ENCODE measurements around the gene DRD4.

DRD4 gene

DNA sequence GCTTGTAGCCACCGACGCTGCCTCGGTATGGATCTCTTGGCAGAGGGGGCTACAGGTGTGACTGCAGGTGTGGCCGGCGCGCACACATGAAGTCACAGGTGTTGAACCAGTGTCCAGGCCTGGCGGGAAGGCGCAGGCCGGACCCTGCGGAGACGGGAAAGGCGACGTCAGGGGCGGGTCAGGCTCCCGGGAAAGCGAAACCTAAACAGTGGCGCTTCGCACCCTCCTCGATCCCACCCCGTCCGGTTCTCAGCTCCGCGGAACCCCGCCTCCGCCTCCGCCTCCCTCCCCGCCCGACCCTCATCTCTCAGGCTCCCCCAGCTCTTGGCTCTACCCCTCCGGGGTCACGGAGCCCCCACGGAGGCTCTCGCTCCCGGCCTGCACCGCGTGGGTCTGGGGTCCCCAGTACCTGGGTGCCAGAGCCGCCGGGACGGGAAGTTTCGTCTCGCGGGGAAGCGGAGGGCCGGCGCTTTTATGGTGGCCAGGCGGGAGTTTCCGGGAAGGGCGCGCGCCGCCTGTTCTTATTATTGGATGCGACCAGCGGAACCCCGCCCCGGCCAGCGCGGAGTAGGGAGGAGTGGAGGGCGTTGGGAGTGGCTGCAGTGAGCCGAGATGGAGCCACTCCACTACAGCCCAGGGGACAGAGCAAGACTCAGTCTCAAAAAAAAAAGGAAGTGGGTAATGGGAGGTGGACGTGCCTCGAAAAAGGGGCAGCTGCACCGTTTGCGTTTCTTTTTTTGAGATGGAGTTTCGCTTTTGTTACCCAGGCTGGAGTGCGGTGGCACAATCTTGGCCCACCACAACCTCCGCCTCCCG is 21.4 kb upstream of the DRD4 start, which contains the start of gene IRF7:
TSS of gene IRF7 (minus strand) at position 447 of the 816 bp plus-strand sequence. CDS start 586 bp downstream, outside the sequence.
- H3F3A ChIP-seq (ENCODE audit: control insufficient read depth, insufficient read depth), result peaks cover 10% of the 10 kb centered on the region; the same call in 1 of the 2 replicates
- peaks cover 6% of the 10 kb centered on the region for H3K79me2 ChIP-seq (ENCODE audit: control insufficient read depth, low read length)
- H3K27me3 ChIP-seq (ENCODE audit: control insufficient read depth, low read length), result no peaks in the 10 kb centered on the region
- no peak for TF ChIP-seq CTCF (IDR thresholded peaks at IDR 0.05; ENCODE audit: low read depth, low read length, poor library complexity, severe bottlenecking)
- no peak for TF ChIP-seq EZH2phosphoT487 (IDR thresholded peaks at IDR 0.05; ENCODE audit: borderline replicate concordance, low read length)
- H3K27ac ChIP-seq (ENCODE audit: low read depth, low read length), result peak within 1 kb of the TSS; percentile 73
- H3K9me3 ChIP-seq (ENCODE audit: control insufficient read depth, insufficient read depth, low read length), result no peaks in the 10 kb centered on the region
- H3K4me1 ChIP-seq (ENCODE audit: control insufficient read depth, low read length), result peaks cover 31% of the 10 kb centered on the region
- peak within 1 kb of the TSS; percentile 98 for H3K4me2 ChIP-seq (ENCODE audit: low read length)
- peaks cover 8% of the 10 kb centered on the region for H4K20me1 ChIP-seq (ENCODE audit: control insufficient read depth, insufficient read depth, low read depth, low read length)
- H3K36me3 ChIP-seq (ENCODE audit: control insufficient read depth, low read length), result peaks cover 34% of the 10 kb centered on the region
- no peaks in the 10 kb centered on the region for H3K9me2 ChIP-seq (replicated peaks; ENCODE audit: control insufficient read depth, low read length)
- peak within 1 kb of the TSS; percentile 84 for H3K4me3 ChIP-seq (ENCODE audit: low read length)

DNA sequence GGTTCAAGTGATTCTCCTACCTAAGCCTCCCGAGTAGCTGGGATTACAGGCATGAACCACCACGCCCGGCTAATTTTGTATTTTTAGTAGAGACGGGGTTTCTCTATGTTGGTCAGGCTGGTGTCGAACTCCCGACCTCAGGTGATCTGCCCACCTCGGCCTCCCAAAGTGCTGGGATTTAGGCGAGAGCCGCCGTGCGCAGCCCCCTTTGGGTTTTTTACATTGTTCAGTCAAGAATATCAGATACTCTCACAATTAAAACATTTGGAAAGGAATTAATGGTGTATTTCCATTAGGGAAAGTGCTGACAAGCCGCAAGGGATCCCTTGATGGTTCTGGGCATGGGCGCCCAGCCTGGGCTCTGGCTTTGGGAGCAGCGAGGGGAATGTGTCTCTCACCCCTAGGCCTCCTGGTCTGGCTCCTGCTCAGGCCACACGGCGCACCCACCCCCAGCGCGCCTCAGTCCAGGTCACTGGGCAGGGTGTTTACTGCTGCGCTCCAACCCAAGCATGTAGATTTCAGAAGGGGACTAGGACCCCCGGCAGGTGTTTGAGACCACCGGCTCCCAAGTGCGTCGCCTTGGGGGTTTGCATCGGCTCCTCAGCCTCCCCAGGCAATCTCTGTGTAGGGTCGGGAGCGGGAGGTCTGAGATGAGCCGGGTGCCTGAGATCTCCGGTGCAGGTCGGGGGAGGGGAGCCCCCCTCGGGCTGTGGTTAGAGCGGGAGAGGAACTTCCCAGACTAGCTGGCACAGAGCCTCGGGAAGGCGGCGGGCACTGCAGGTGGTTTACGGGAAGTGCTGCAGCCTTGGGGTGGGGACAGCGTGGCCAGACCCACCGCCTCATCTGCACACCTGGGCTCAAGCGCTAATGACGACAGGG is 20.5 kb upstream of the DRD4 start:
- peaks cover 31% of the 10 kb centered on the region for H3K4me1 ChIP-seq (ENCODE audit: control insufficient read depth, low read length)
- no peaks in the 10 kb centered on the region for H3K9me3 ChIP-seq (ENCODE audit: control insufficient read depth, insufficient read depth, low read length)
- H3K79me2 ChIP-seq (ENCODE audit: control insufficient read depth, low read length), result peaks cover 6% of the 10 kb centered on the region
- H4K20me1 ChIP-seq (ENCODE audit: control insufficient read depth, insufficient read depth, low read depth, low read length), result peaks cover 8% of the 10 kb centered on the region
- H3K27ac ChIP-seq (ENCODE audit: low read depth, low read length), result peak overlapping the region; percentile 73
- peak overlapping the region; percentile 84 for H3K4me3 ChIP-seq (ENCODE audit: low read length)
- no peak for TF ChIP-seq EZH2phosphoT487 (IDR thresholded peaks at IDR 0.05; ENCODE audit: borderline replicate concordance, low read length)
- no peak for TF ChIP-seq CTCF (IDR thresholded peaks at IDR 0.05; ENCODE audit: low read depth, low read length, poor library complexity, severe bottlenecking)
- peaks cover 10% of the 10 kb centered on the region; the same call in 1 of the 2 replicates for H3F3A ChIP-seq (ENCODE audit: control insufficient read depth, insufficient read depth)
- H3K27me3 ChIP-seq (ENCODE audit: control insufficient read depth, low read length), result no peaks in the 10 kb centered on the region
- H3K4me2 ChIP-seq (ENCODE audit: low read length), result peak overlapping the region; percentile 98
- H3K9me2 ChIP-seq (replicated peaks; ENCODE audit: control insufficient read depth, low read length), result no peaks in the 10 kb centered on the region
- peaks cover 27% of the 10 kb centered on the region for H3K36me3 ChIP-seq (ENCODE audit: control insufficient read depth, low read length)

DNA sequence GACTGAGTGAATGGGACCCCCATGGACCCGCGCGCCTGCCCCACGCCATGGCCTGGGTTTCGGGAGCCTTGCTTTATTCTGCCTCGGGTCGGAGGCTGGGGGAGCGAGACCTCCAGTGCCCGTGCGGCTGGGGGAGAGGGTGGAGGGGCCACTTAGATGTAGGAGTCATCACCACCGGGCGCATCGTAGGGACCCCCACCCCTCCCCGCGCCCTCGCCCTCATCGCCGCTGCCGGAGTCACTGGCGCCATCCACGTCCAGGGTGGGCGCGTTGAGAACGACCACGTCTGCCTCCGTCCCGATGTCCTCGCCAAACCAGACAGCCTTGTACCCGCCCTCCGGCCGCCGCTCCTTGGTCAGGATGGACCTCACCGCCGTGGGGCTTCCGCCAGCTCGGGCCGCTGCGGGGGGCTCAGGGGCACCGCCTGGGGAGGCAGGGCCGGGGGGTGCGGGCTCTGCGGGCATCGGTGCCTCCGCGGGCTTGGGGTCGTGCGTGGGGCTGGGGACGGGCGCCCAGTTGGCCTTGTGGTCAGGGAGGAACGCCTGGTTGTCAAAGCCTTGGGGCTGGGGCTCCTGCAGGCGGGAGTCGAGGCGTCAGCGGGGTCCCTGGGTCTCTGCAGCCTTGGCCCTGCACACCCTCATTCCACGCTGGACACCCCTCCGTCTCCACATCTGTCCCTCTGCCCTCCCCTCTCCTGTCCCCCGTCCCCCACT is 19.7 kb upstream of the DRD4 start:
- Histone ChIP-seq H3K4me3 (ENCODE audit: low read length) (no peak overlapping the region), H3K9me3 (ENCODE audit: control insufficient read depth, insufficient read depth, low read length) (no peaks in the 10 kb centered on the region), H3K27me3 (ENCODE audit: control insufficient read depth, low read length) (no peaks in the 10 kb centered on the region), H3K79me2 (ENCODE audit: control insufficient read depth, low read length) (peaks cover 6% of the 10 kb centered on the region), H3K4me2 (ENCODE audit: low read length) (no peak overlapping the region), H4K20me1 (ENCODE audit: control insufficient read depth, insufficient read depth, low read depth, low read length) (peaks cover 8% of the 10 kb centered on the region), H3K9me2 (replicated peaks; ENCODE audit: control insufficient read depth, low read length) (no peaks in the 10 kb centered on the region), H3K36me3 (ENCODE audit: control insufficient read depth, low read length) (peaks cover 20% of the 10 kb centered on the region), H3K27ac (ENCODE audit: low read depth, low read length) (no peak overlapping the region), H3K4me1 (ENCODE audit: control insufficient read depth, low read length) (peaks cover 31% of the 10 kb centered on the region), H3F3A (ENCODE audit: control insufficient read depth, insufficient read depth) (peaks cover 4% of the 10 kb centered on the region; the same call in 1 of the 2 replicates)
- TF ChIP-seq CTCF (IDR thresholded peaks at IDR 0.05; ENCODE audit: low read depth, low read length, poor library complexity, severe bottlenecking) (no peak), EZH2phosphoT487 (IDR thresholded peaks at IDR 0.05; ENCODE audit: borderline replicate concordance, low read length) (no peak)
